ENCODE data around the gene KLHDC4.
"Not testable (repeated sequence)": the region's sequence is repeated elsewhere in the genome, so short reads cannot be mapped to it uniquely, and the experiment has no call there.

KLHDC4 gene

DNA sequence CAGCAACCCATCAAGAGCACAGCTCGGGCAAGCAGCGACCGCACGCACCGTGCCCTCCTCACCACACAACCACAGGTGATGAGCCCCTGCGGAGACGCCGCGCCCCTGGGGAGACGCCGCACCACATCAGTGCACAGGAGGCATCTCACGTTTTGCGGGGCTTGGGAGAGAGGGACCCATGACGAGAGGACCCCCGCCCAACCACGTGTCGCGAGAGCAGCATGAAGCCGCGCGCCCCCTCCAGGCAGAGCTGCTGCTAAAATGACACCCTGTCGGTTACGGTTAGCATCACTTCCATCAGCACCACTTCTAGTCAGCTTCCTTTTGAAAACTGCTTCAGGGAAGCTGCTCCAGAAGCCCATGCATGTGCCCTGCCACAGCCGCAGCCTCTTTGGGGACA is 45.3 kb downstream of the KLHDC4 start:
- no peak for DNase-seq (ENCODE audit: low read depth in 2 of 2)

DNA sequence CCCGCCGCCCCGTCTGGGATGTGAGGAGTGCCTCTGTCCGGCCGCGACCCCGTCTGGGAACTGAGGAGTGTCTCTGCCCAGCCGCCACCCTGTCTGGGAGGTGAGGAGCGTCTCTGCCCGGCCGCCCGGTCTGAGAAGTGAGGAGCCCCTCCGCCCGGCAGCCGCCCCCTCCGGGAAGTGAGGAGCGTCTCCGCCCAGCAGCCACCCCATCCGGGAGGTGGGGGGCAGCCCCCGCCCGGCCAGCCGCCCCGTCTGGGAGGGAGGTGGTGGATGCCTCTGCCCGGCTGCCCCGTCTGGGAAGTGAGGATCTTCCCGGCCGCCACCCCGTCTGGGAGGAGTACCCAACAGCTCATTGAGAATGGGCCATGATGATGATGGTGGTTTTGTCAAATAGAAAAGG is 47.0 kb downstream of the KLHDC4 start:
- DNase-seq (ENCODE audit: low read depth in 2 of 2): not testable (repeated sequence)

DNA sequence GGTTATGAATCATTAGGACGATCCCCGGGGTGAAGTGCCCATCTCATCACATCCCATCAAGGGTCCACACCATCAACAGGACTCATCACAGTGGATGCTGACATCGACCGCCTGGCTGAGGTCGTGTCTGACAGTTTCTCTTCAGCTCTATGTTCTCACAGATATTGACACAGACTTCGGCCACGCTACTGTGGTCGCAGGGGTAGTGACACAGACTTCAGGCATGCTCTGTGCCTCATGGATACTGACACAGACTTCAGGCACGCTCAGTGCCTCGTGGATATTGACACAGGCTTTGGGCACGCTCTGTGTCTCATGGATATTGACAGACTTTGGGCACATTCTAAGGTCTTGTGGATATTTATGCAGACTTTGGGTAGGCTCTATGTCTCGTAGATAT is 50.1 kb downstream of the KLHDC4 start:
- DNase-seq (ENCODE audit: low read depth in 2 of 2): no peak

DNA sequence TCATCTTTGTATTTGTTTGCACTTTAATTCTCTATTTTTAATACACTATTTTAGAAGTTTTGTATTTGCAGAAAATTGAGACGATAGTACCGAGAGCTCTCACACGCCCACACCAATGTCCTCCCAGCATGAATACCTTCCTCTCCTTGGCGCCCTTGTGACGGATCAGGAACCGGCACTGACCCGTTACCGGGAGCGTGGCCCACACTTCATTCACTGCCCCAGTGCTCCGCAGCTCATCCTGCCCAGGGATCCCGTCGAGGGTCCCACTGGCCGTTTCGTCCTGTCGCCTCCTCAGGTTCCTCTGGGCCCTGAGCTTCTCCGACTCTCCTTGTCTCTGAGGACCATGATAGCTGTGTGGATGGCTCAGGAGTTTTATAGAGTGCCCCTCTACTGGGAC is 50.6 kb downstream of the KLHDC4 start:
- no peak for DNase-seq (ENCODE audit: low read depth in 2 of 2)

DNA sequence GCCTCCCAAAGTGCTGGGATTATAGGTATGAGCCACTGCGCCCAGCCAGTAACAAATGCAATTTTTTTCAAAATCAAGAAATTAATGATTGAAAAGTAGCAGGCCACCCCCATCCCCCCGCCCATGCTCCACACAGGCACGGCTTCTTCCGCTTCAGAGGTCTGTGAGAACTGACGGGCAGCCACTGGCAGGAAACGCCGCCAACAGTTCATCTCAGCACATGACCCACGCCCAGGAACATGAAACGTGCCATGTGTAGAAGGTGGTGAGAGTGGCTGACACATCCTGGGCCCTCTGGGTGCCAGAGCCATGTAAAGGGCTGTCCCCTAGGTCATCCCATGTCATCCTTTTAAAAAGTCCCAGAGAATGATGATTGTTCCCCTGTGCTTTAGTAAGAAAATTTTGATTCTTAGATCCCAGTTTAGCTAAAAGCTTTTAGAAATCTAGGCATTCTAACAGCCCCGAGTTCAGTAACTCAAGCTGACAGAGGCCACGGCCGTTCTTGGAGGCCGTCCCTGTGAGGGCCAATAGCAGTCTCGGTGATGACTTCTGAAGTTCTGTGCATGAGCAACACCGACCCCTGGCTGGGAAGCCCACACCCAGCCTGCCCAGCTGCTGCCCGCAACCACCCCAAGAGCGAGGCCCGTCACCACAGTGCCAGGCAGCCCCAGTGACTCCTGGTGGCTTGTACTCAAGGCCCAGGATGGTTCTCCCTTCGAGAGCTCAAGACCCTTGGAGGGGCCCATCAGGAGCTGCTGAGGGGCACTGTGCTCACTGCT is 52.1 kb downstream of the KLHDC4 start:
- peak; percentile 21 to 30 for DNase-seq (ENCODE audit: low read depth in 2 of 2)

DNA sequence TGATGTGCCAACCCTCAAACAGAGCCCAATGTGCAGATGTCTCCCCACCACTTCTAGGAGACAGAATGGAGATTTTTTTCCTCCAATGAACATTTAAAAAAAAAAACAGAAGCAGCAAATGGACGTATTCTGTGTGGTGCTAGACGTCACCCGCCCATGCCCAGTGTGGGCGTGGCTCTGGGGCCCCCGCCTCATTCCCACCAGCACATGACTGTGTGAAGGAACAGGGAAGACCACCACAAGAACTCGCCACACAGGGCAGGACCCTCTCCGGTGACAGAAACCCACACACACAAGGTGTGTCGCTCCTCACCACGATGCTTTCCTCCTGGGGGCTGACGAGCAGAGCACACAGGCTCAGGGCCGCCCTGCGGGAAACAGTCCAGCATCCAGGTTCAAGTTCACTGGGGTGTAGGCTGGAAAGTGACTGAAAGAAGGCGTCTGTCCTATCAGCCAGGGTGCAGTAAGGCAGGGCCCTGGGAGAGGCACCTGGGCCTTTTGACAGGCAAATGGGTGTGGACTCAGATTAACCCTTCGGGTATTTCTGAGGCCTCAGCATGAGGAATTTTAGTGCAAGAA is 53.5 kb downstream of the KLHDC4 start:
- no peak for DNase-seq (ENCODE audit: low read depth in 2 of 2)

DNA sequence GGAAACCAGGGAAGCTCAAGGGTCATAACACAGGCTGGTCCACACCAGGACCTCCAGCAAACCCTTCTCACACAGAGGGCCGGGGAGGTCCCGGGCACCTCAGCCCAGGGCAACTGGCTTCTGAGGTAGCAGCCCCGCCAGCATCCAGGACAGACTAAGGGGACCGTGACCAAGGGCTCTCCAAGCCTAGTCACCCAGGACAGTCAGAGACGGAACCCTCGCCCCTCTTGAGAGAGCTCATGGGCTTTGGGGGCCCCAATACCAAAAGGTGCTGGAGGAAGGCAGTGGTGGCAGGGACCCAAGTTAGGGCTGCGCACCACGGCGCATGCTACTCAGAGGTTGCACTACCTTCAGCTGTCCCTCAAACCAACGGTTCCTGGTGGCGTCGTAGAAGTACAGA is 54.9 kb downstream of the KLHDC4 start:
- DNase-seq (ENCODE audit: low read depth in 2 of 2): no peak

DNA sequence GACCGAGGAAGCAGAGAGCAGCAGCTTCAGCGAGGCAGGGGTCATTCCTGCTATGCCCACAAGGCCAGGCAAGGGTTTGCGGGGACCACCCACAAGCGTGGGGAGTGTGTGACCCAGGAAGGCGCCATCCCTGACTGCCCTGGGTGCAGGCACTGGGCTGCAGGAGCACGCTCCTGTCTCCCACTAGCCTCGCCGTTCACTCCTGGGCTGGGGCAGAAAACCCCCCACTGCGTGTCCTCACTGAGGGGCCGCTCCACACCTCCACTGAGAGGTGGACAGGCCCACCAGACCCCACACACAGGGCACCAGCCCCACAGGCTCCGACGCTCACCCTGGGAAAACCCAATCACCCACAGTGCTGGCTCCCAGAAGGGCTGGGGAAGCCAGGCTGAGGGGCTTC is 56.1 kb downstream of the KLHDC4 start:
- no peak for DNase-seq (ENCODE audit: low read depth in 2 of 2)

DNA sequence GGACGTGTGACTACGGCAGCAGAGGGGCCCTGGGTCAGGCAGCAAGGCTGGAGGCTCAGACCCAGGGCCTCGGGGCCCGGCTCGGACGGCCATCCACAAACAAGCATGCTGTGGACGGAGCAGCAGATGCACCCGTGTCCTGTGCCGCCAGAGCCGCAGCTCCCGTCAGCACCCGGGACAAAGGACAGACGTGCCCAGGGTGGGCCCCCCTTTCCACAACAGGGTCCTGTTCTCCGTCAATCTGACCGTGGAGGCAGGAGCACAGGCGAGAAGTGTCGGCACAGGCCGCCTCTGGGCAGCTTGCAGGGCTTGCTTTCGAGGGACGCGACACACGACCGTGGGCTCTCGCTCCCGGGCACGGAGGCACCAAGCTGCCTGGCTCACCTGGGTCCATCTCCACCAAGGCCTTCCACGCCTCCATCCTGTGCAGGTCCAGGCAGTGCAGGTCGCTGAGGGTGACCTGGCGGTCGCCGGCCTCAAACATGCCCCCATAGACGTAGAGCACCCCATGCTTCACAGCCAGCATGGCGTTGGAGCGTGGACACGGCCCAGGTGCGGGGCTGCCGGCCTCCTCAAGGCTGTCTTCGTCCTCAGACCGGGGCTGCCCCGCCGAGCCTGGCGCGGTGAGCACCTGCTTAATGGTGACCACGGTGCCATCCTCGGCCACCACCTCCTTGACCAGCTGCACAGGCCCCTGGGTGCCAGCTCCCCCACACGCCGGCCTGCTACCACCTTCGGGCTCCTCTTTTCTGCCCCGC is 56.7 kb downstream of the KLHDC4 start:
- DNase-seq (ENCODE audit: low read depth in 2 of 2): no peak

DNA sequence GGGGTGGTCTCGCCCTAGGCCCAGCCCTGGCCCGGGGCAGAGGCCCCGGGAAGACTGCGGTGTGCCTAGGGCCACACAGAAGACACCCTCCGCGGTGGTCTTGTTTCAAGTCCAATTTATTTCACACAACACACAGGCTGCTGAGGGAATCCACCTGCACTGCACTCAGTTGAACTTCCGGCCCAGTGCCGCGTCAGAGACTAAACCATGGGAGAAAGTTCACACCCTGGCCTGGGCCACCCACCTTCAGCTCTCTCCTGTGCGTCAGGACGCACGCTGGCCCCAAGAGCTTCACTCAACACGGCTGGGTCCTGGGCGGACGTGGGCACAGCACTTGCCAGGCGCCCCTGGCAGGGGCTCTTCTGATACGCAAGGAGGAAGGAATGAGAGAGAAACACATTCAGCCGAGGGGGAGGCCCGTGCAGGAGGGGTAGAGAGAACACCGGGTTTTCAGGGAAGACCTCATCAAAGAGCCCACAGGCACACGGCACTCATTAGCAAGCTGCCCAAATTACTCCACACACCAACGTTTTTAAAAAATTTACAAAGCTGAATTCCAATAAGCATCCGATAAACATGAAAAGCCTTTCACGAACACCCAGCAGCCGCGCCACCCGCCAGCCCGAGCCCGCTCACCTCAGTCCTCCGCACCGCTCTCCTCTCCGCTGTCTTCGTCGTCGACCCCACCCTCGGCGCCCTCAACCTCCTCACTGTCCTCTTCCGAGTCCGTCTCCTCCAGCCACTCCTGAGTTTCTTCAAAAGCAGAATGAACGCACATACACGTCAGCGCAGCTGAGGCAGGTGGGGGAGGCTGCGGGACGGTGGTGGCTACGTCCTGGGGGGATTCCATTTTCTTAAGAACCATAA is 57.8 kb downstream of the KLHDC4 start:
- no peak for DNase-seq (ENCODE audit: low read depth in 2 of 2)

DNA sequence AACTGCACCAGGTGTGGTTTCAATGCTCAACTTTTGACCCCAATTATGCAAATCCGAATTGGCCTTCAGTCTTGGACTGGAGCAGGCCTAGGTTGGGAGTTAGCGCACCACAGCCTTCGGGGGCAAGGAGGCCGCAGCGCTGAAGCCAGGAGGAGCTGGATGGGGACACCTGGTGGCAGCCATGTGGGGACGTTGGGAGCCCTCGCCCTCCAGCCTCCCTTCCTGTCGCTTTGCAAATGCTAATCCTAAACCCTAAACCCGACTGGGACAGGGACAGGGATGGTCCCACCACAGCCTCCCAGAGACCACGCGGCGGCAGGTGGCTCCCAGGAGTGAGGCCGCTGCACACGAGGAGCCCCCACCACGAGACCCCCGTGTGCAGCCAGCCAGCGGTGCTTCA is 58.7 kb downstream of the KLHDC4 start:
- no peak for DNase-seq (ENCODE audit: low read depth in 2 of 2)

DNA sequence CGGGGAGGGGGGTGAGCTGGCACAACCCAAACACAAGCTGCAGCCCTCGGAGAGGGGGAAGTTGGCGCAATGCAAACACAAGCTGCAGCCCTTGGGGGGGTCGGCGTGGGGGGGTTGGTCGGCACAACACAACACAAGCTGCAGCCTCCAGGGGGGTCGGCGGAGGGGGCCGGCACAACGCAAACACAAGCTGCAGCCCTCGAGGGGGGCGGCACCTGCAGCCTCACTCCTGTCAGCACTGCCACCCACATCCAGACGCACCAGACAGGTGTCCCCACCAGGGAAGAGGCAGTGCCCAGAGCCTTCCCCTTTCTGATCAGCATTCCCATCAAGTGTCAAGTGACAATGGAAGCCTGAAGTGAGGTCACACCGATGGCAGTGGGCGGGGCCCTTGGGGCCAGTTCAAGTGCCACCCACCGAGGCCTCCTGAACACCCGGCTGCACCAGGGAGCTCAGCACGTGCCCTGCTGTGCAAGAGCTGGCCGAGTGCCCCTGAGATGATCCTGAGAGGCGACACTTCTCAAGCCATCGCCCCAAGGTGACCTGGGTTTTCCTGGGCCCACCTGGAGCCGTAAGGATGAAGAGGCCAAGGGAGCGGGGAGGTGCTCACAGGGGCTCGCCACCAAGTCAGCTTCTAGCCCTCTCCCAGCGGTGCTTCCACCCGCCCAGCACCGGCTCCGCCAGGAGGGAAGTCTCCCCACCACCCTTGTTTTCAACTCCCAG is 59.3 kb downstream of the KLHDC4 start:
- no peak for DNase-seq (ENCODE audit: low read depth in 2 of 2)

DNA sequence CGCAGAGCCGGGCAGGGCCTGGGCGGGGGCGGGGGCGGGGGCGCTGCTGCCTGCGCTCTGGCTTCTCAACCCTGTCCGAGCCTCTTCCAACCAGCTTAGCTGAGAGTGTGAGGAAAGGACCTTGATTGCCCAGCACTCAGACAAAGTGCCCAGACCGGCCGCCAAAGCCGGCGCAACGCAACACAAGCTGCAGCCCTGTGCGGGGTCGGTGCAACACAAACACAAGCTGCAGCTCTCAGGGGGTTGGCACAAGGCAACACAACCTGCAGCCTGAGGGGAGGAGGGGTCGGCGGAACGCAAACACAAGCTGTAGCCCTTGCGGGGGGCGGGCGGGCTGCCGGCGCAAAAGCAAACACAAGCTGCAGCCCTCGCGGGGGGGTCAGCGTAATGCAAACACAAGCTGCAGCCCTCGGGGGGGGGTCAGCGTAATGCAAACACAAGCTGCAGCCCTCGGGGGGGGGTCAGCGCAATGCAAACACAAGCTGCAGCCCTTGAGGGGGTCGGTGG is 60.0 kb downstream of the KLHDC4 start:
- DNase-seq (ENCODE audit: low read depth in 2 of 2): no peak

DNA sequence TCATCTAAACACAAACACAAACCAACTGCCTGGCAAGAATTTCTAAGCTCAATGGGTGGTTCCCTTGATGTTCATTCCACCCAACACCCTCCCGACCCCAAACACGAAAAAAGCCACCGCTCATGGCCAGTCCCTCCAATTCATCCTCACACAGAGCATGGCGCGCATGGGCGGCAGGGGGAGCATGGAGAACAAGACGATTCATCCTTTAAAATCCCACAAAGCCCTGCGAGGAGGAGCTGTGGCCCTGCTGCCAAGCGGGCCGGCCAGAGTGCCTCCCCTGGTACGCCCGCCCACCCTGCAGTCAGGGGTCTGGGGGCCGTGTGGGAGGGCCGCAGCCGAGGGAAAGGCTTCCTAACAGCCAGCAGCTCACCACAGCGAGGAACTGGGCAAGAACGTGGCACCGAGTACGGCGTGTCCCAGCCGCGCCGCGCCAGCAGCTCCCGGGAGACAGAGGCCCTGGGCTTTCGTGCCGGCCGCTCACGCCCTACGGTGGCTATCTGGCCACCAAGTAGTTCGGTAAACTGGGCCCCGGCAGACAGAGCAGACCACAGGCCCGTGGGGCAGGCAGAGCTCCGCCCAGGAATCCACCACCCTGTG is 60.9 kb downstream of the KLHDC4 start:
- DNase-seq (ENCODE audit: low read depth in 2 of 2): no peak

DNA sequence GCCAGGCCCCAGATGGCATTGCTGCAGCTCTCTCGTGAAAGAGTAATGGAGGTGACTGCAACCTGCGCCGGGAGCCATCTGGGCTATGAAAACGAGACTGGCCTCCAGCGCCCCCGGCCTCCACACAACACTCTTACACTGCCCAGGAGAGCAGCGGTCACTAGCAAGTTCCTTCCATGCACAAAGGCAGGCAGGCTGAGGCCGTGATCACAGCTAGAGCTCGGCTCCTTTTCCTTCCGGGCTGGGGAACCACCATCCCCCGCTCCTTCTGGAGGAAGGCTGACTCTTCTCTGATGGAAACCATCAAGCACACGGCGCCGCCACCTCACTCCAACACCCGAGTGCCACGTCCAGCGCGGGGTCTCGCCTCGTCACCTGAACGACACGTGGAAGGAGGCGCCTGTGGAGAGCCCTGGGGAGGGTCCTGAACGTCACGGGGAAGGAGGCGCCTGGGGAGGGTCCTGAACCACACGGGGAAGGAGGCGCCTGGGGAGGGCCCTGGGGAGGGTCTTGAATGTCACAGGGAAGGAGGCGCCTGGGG is 61.9 kb downstream of the KLHDC4 start:
- DNase-seq (ENCODE audit: low read depth in 2 of 2): no peak

DNA sequence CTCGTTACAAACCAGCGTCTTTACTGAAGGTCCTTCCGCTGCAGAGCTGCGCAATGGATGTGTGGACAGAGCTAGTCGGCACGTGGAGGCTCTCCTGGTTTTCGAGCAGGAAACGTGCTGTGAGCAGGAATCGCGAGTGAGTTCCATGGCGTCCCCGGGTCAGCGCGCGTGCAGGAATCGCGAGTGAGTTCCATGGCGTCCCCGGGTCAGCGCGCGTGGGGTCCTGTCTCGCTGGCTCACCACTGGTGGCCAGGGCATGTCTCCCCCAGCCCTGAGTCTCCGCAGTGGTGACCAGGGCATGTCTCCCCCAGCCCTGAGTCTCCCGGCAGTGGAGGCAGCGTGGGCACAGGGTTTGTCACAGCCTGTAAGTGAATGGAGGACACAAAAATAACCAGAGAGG is 62.7 kb downstream of the KLHDC4 start:
- no peak for DNase-seq (ENCODE audit: low read depth in 2 of 2)

DNA sequence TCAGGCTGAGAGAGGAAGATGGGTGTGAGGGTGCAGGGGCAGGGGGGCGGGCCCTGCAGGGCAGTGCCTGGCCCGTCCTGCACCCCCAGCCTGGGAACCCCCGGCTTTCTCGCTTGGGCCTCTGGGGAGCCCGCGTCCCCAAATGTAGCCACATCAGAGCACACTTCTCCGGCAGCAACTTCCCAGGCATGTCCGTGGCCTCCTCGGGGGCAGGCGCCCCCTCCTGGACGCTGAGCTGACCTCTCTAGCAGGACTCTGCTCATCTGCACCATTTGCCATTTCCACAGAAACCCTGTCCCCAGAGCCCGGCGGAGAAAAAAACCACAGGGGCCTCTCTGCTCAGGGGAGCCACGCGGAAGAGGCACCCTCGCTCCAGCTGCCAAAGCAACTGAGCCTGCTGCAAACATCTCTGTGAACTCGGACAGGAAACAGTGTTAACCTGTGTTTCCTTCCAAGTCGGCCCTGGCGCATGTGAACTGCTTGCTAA is 63.4 kb downstream of the KLHDC4 start:
- DNase-seq (ENCODE audit: low read depth in 2 of 2): peak in 1 of 2 donors; percentile 42

DNA sequence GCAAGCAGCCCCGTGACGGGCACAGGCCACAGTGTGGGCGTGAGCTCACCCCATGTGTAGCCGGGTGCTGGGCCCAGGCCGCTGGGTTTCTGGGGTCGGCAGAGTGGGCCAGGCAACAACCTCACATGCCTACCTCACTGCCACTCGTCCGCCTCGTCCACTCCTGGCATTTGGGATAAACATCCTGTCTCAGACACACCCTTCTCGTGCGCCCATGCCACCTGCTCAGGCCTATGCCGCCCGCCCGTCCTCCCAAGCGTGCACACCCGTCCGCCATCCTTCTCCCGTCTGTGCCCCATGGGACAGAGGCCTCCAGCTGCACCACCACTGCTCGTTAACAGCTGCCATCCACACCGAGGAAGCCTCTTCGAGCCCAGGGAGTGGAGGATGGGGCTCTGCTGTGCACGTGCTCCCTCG is 64.3 kb downstream of the KLHDC4 start:
- no peak for DNase-seq (ENCODE audit: low read depth in 2 of 2)

DNA sequence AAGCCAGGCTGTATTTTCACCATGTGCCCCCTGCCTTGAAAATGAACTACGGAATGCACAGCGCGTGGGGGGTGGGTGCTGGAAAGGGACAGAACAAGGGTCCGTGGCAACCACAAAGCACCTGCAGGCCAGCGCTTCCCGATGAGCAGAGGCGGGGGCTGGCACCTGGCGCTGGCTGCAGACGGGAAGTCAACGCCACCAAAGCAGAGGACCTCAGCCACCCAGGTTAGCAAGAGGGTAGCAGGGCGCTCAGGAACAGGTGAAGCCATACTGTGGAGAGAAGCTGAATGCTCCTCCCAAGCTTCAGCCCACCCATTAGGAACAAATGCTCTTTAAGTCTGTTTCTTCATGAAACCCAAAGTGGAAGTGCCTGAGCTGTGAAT is 64.7 kb downstream of the KLHDC4 start:
- DNase-seq (ENCODE audit: low read depth in 2 of 2): no peak

DNA sequence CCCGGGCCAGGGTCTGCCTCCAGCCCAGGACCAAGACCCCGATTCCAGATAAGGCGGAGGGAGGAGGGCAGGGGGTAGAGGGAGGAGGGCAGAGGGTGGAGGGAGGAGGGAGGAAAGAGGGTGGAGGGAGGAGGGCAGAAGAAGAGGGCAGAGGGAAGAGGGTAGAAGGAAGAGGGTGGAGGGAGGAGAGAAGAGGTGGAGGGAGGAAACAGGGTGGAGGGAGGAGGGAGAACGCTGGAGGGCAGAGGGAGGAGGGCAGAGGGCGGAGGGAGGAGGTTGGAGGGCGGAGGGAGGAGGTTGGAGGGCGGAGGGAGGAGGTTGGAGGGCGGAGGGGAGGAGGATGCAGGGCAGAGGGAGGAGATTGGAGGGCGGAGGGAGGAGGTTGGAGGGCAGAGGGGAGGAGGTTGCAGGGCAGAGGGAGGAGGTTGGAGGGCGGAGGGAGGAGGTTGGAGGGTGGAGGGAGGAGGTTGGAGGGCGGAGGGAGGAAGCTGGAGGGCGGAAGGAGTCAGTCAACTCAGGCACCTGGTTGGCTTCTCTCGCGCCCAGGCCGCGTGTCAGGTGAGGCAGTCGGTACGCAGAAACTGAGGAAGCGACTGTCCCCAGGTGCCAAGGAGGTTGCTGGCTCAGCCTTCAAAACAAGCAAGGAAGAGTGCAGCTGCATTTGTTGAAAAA is 65.2 kb downstream of the KLHDC4 start:
- DNase-seq (ENCODE audit: low read depth in 2 of 2): no peak

Measured in activated CD4-positive, alpha-beta T cell treated with anti-CD3 and anti-CD28 coated beads for 24 hours (primary cell).